Activated T-cell treated with anti-CD3 and anti-CD28 coated beads, Interleukin-2, amount 50 U/mL, for 1 hour (primary cell): ENCODE results near the gene KIR2DL1.
"Not testable (repeated sequence)": the region's sequence is repeated elsewhere in the genome, so short reads cannot be mapped to it uniquely, and the experiment has no call there.

Source experiments
- DNase-seq: peaks from one replicate; pipeline ENCODE4 v3.0.0-alpha.2; 2020

KIR2DL1 gene

GRCh38 chr19:54771018-54771960, 1.7 kb downstream of the KIR2DL1 start:
- DNase-seq: not testable (repeated sequence)

- DNase-seq: not testable (repeated sequence)
These were observed 3.1 kb downstream of the KIR2DL1 start for GRCh38 chr19:54772666-54773065.

GRCh38 chr19:54775095-54775815, 5.7 kb downstream of the KIR2DL1 start:
- not testable (repeated sequence) for DNase-seq

GRCh38 chr19:54775830-54776229, 6.2 kb downstream of the KIR2DL1 start:
- DNase-seq: not testable (repeated sequence)

- not testable (repeated sequence) for DNase-seq
These were observed 8.3 kb downstream of the KIR2DL1 start for GRCh38 chr19:54777851-54778250.

- not testable (repeated sequence) for DNase-seq
These were observed 9.3 kb downstream of the KIR2DL1 start for GRCh38 chr19:54778896-54779295.

- not testable (repeated sequence) for DNase-seq
These were observed 13.3 kb downstream of the KIR2DL1 start for GRCh38 chr19:54782916-54783315.

GRCh38 chr19:54786091-54786723, 16.6 kb downstream of the KIR2DL1 start:
- not testable (repeated sequence) for DNase-seq

- not testable (repeated sequence) for DNase-seq
These were observed 18.6 kb downstream of the KIR2DL1 start for GRCh38 chr19:54788154-54788553.

- DNase-seq: no peak
These were observed 21.1 kb downstream of the KIR2DL1 start for GRCh38 chr19:54790711-54791110.

- DNase-seq: no peak
These were observed 21.9 kb downstream of the KIR2DL1 start for GRCh38 chr19:54791476-54791875.

- no peak for DNase-seq
These were observed 23.2 kb downstream of the KIR2DL1 start for GRCh38 chr19:54792814-54793213.

GRCh38 chr19:54795758-54796157, 26.2 kb downstream of the KIR2DL1 start:
- DNase-seq: no peak

- no peak for DNase-seq
These were observed 33.8 kb downstream of the KIR2DL1 start, which contains the start of gene KIR2DL4 for GRCh38 chr19:54803410-54803809. Gene KIR2DL4, plus strand, starts transcription at chr19:54803610. Its CDS starts 42 bp downstream, at chr19:54803652.

GRCh38 chr19:54804101-54804500, 34.5 kb downstream of the KIR2DL1 start:
- no peak for DNase-seq

- DNase-seq: no peak
These were observed 35.0 kb downstream of the KIR2DL1 start for GRCh38 chr19:54804571-54804970.

GRCh38 chr19:54805665-54806515, 36.3 kb downstream of the KIR2DL1 start:
- DNase-seq: no peak

- DNase-seq: no peak
These were observed 36.9 kb downstream of the KIR2DL1 start for GRCh38 chr19:54806516-54806838.

- not testable (repeated sequence) for DNase-seq
These were observed 45.0 kb downstream of the KIR2DL1 start for GRCh38 chr19:54814571-54814970.

- DNase-seq: not testable (repeated sequence)
These were observed 46.7 kb downstream of the KIR2DL1 start, which contains the start of gene KIR3DL1 for GRCh38 chr19:54816251-54816650. Gene KIR3DL1, plus strand, starts transcription at chr19:54816468.

GRCh38 chr19:54817670-54818536, 48.3 kb downstream of the KIR2DL1 start:
- DNase-seq: no peak
